IMR-90 (cell line): ENCODE results near the gene BIRC5.
A peak's percentile ranks its signal among the peaks of the same experiment; 100 is the strongest.

ENCODE experiments used
- POLR2A ChIP-seq: IDR thresholded peaks from 2 replicates; pipeline ENCODE4 v1.6.1; 2012; ENCODE audit warnings: mild to moderate bottlenecking, low read depth, low read length
- RCOR1 ChIP-seq: IDR thresholded peaks from 2 replicates; pipeline ENCODE4 v1.6.1; 2012; ENCODE audit warnings: mild to moderate bottlenecking, low read length, improper control_type of control experiment; ENCODE audit not compliant: insufficient replicate concordance
- RFX5 ChIP-seq: IDR thresholded peaks from 2 replicates; pipeline ENCODE4 v1.8.0; 2012; ENCODE audit warnings: low read depth, mild to moderate bottlenecking, low read length, moderate library complexity
- TF ChIP-seq, protein P1 (sequence below): conservative IDR thresholded peaks from 2 replicates; pipeline ENCODE4 v1.5.1; 2012; ENCODE audit warnings: mild to moderate bottlenecking, low read depth, low read length, improper control_type of control experiment

DNA sequence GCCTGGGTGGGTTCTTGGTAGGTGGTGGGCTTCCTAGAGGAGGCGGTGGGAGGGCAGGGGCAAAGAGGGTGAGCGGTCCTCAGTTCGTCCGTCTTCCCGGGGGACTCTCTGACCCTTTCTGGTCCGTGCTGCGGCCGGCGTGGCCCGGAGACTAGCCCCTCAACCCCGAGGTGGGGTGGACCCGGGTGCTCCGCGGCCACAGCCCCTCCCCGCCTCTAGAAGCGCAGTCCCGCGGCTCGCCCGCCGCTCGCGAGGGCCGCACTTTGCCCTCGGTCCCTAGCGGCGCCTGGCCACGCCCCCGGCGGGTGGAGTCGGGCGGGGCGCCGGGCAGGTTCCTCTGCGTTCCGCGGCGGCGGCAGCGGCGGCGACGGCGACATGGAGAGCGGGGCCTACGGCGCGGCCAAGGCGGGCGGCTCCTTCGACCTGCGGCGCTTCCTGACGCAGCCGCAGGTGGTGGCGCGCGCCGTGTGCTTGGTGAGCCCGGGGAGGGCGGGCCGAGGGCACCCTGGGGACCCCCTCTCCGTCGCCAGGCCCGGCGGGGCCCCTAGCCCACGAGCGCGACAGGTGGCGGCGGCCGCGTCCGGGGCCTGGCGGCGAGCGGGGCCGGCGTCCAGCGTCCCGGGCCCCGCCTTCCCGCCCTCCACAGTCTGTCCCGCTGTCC lies 45.7 kb upstream of the BIRC5 start, which contains the start of gene SYNGR2:
- peak; percentile 39; the same call in 1 of the 2 replicates for TF ChIP-seq POLR2A
- TF ChIP-seq, protein P1, sequence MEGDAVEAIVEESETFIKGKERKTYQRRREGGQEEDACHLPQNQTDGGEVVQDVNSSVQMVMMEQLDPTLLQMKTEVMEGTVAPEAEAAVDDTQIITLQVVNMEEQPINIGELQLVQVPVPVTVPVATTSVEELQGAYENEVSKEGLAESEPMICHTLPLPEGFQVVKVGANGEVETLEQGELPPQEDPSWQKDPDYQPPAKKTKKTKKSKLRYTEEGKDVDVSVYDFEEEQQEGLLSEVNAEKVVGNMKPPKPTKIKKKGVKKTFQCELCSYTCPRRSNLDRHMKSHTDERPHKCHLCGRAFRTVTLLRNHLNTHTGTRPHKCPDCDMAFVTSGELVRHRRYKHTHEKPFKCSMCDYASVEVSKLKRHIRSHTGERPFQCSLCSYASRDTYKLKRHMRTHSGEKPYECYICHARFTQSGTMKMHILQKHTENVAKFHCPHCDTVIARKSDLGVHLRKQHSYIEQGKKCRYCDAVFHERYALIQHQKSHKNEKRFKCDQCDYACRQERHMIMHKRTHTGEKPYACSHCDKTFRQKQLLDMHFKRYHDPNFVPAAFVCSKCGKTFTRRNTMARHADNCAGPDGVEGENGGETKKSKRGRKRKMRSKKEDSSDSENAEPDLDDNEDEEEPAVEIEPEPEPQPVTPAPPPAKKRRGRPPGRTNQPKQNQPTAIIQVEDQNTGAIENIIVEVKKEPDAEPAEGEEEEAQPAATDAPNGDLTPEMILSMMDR, result no peak
- no peak for TF ChIP-seq RCOR1
- TF ChIP-seq RFX5, result no peak
